H1 (cell line): ENCODE results near the gene ERC1. TPM values are rescaled to one million over a fixed set of nuclear protein-coding genes. Genes with fewer than 3 reads are reported as not detected.

Source experiments
- CTCF ChIA-PET: fragments of 300-600 bp; sonication (Branson Sonifier 250); formaldehyde crosslinking; loops from one replicate; lab custom pipeline; 2021; ENCODE audit not compliant: partially characterized antibody; lab: Charles Lee
- POLR2A ChIA-PET: fragments of 300-600 bp; sonication (Branson Sonifier 250); formaldehyde crosslinking; loops from one replicate; lab custom pipeline; 2021; ENCODE audit warnings: inconsistent platforms; ENCODE audit not compliant: partially characterized antibody; lab: Charles Lee
- DNase-seq, 2 experiments: peaks; one replicate each; pipeline versions ENCODE4 v3.0.0 to v3.0.0-alpha.2; 2010 to 2022; ENCODE audit warnings: low spot score in 2 of 2, low read depth in 1 of 2, mixed read lengths in 1 of 2
- FAIRE-seq: peaks from 2 replicates; lab custom pipeline; 2011; peaks lifted over from hg19 to GRCh38; lab: Jason Lieb, UNC
- H2AFZ ChIP-seq: 2 replicates; pipeline ENCODE4 v1.8.1; 2012; ENCODE audit warnings: low read length, inconsistent platforms
- H2AK5ac ChIP-seq: 2 replicates; pipeline ENCODE4 v1.6.1; 2013; ENCODE audit warnings: low read depth, low read length
- H2BK120ac ChIP-seq: replicated peaks from 2 replicates; pipeline ENCODE3; 2013; ENCODE audit warnings: low read depth, low read length, inconsistent platforms
- H2BK12ac ChIP-seq: 2 replicates; pipeline ENCODE4 v1.6.1; 2013; ENCODE audit warnings: low read depth, low read length
- H2BK15ac ChIP-seq: 2 replicates; pipeline ENCODE4 v1.6.1; 2013; ENCODE audit warnings: low read length
- H2BK20ac ChIP-seq: 2 replicates; pipeline ENCODE4 v1.6.1; 2013; ENCODE audit warnings: low read length
- H2BK5ac ChIP-seq: 2 replicates; pipeline ENCODE4 v1.6.1; 2013; ENCODE audit warnings: low read depth, low read length
- H3K14ac ChIP-seq: 2 replicates; pipeline ENCODE4 v1.6.1; 2013; ENCODE audit warnings: inconsistent platforms; ENCODE audit not compliant: insufficient read length
- H3K18ac ChIP-seq: 2 replicates; pipeline ENCODE4 v1.6.1; 2013; ENCODE audit warnings: low read length; ENCODE audit errors: extremely low read depth
- H3K23ac ChIP-seq: 2 replicates; pipeline ENCODE4 v1.6.1; 2013; ENCODE audit warnings: inconsistent platforms; ENCODE audit not compliant: insufficient read length
- H3K23me2 ChIP-seq: 2 replicates; pipeline ENCODE4 v1.6.1; 2013; ENCODE audit warnings: low read depth, low read length
- H3K27ac ChIP-seq: 2 replicates; pipeline ENCODE4 v1.6.1; 2011; ENCODE audit warnings: low read depth, low read length, inconsistent platforms
- H3K27me3 ChIP-seq, 4 experiments: replicated peaks in 1 of 4; 1 replicate in 1 of 4; 2 replicates in 3 of 4; pipeline versions ENCODE4 v1.6.1 to v1.8.1; 2011 to 2013; ENCODE audit warnings: low read length in 3 of 4, mild to moderate bottlenecking in 3 of 4, inconsistent platforms in 2 of 4, mixed read lengths in 2 of 4, moderate library complexity in 1 of 4; ENCODE audit not compliant: control insufficient read depth in 3 of 4, insufficient read depth in 3 of 4; ENCODE audit errors: extremely low read depth in 1 of 4
- H3K36me3 ChIP-seq, 4 experiments: 2 replicates each; pipeline versions ENCODE4 v1.6.1 to v1.8.1; 2011 to 2013; ENCODE audit warnings: mild to moderate bottlenecking in 4 of 4, low read length in 3 of 4, moderate library complexity in 2 of 4, control low read depth in 1 of 4, inconsistent platforms in 1 of 4; ENCODE audit not compliant: insufficient read depth in 4 of 4, control insufficient read depth in 2 of 4
- H3K4ac ChIP-seq: replicated peaks from 2 replicates; pipeline ENCODE3; 2013; ENCODE audit warnings: low read length, low read depth, mixed read lengths, inconsistent platforms; ENCODE audit not compliant: insufficient read length
- H3K4me1 ChIP-seq, 4 experiments: replicated peaks in 1 of 4; 1 replicate in 1 of 4; 2 replicates in 3 of 4; pipeline versions ENCODE4 v1.6.1 to v1.8.1; 2011 to 2013; ENCODE audit warnings: low read length in 3 of 4, inconsistent platforms in 2 of 4, mixed read lengths in 1 of 4; ENCODE audit not compliant: insufficient read depth in 4 of 4, control insufficient read depth in 3 of 4
- H3K4me2 ChIP-seq, 2 experiments: 2 replicates each; pipeline versions ENCODE4 v1.6.1 to v1.8.1; 2011 to 2013; ENCODE audit warnings: low read depth in 2 of 2, low read length in 2 of 2, control low read depth in 1 of 2, inconsistent platforms in 1 of 2, mild to moderate bottlenecking in 1 of 2; ENCODE audit not compliant: insufficient read depth in 1 of 2
- H3K4me3 ChIP-seq, 4 experiments: fragments of 200-600, 300-600 bp in 1 of 4; sonication (generic), shearing (Covaris generic), sonication (Bioruptor Twin) in 1 of 4; 2 replicates each; pipeline versions ENCODE4 v1.5.1 to v1.8.1; 2011 to 2016; ENCODE audit warnings: low read length in 4 of 4, low read depth in 3 of 4, control low read depth in 2 of 4, inconsistent platforms in 2 of 4, mild to moderate bottlenecking in 2 of 4, mixed read lengths in 1 of 4, moderate library complexity in 1 of 4; ENCODE audit not compliant: insufficient read depth in 2 of 4; ENCODE audit errors: extremely low read depth in 1 of 4
- H3K56ac ChIP-seq: replicated peaks from 2 replicates; pipeline ENCODE3; 2013; ENCODE audit warnings: low read depth, mild to moderate bottlenecking, mixed read lengths, low read length, inconsistent platforms; ENCODE audit not compliant: insufficient read length
- H3K79me1 ChIP-seq: 2 replicates; pipeline ENCODE4 v1.6.1; 2013; ENCODE audit warnings: low read depth, low read length, control low read depth
- H3K79me2 ChIP-seq, 2 experiments: 2 replicates each; pipeline versions ENCODE4 v1.6.1 to v1.8.1; 2012 to 2013; ENCODE audit warnings: low read length in 2 of 2, mild to moderate bottlenecking in 2 of 2, inconsistent platforms in 1 of 2; ENCODE audit not compliant: insufficient read depth in 2 of 2, control insufficient read depth in 1 of 2
- H3K9ac ChIP-seq, 4 experiments: replicated peaks in 1 of 4; 1 replicate in 1 of 4; 2 replicates in 3 of 4; pipeline versions ENCODE4 v1.6.1 to v1.8.1; 2011 to 2013; ENCODE audit warnings: low read depth in 3 of 4, low read length in 3 of 4, control low read depth in 2 of 4, mild to moderate bottlenecking in 2 of 4, moderate library complexity in 2 of 4, inconsistent platforms in 1 of 4; ENCODE audit errors: extremely low read depth in 1 of 4
- H3K9me3 ChIP-seq, 2 experiments: 2 replicates each; pipeline versions ENCODE4 v1.6.1 to v1.8.1; 2012 to 2013; ENCODE audit warnings: mild to moderate bottlenecking in 2 of 2, moderate library complexity in 2 of 2, control low read depth in 1 of 2, inconsistent platforms in 1 of 2, low read depth in 1 of 2, low read length in 1 of 2, mixed read lengths in 1 of 2; ENCODE audit not compliant: insufficient read depth in 2 of 2
- H4K20me1 ChIP-seq, 2 experiments: replicated peaks in 1 of 2; 2 replicates each; pipeline versions ENCODE3 to v1.8.1; 2011 to 2013; ENCODE audit warnings: inconsistent platforms in 2 of 2, low read length in 2 of 2, mild to moderate bottlenecking in 1 of 2; ENCODE audit not compliant: insufficient read depth in 2 of 2, control insufficient read depth in 1 of 2
- H4K5ac ChIP-seq: 2 replicates; pipeline ENCODE4 v1.6.1; 2013; ENCODE audit warnings: low read length, low read depth, mixed read lengths, inconsistent platforms; ENCODE audit not compliant: insufficient read length
- H4K8ac ChIP-seq: 2 replicates; pipeline ENCODE4 v1.8.0; 2013; ENCODE audit warnings: mild to moderate bottlenecking, moderate library complexity, low read length, inconsistent platforms; ENCODE audit not compliant: insufficient read depth; ENCODE audit errors: extremely low read depth
- H4K91ac ChIP-seq: replicated peaks from 2 replicates; pipeline ENCODE3; 2013; ENCODE audit warnings: low read length, mixed read lengths, inconsistent platforms; ENCODE audit not compliant: insufficient read length
- ASH2L ChIP-seq: fragments of 200-600, 300-600 bp; sonication (generic); IDR thresholded peaks from one replicate; pipeline ENCODE4 v1.7.1; 2017; ENCODE audit warnings: low read length
- CBX8 ChIP-seq: fragments of 300-800, 300-1000 bp; sonication (generic); IDR thresholded peaks from 2 replicates; pipeline ENCODE4 v1.7.1; 2016; ENCODE audit warnings: low read depth, low read length, borderline replicate concordance
- CTCF ChIP-seq, 3 experiments: IDR thresholded peaks; 1 replicate in 2 of 3; 2 replicates in 1 of 3; pipeline versions ENCODE4 v1.5.1 to v1.6.1; 2011; ENCODE audit warnings: low read length in 3 of 3, mild to moderate bottlenecking in 3 of 3, inconsistent platforms in 2 of 3, low read depth in 1 of 3, moderate library complexity in 1 of 3; ENCODE audit not compliant: insufficient read depth in 1 of 3; ENCODE audit errors: control extremely low read depth in 1 of 3
- EZH2 ChIP-seq: fragments of 200-600 bp; sonication (generic); IDR thresholded peaks from 2 replicates; pipeline ENCODE4 v1.7.1; 2012; ENCODE audit warnings: low read depth, mild to moderate bottlenecking, moderate library complexity, low read length, inconsistent platforms; ENCODE audit not compliant: severe bottlenecking
- RNF2 ChIP-seq: fragments of 200-900, 300-1000 bp; sonication (generic); IDR thresholded peaks from 2 replicates; pipeline ENCODE4 v1.7.1; 2016; ENCODE audit warnings: borderline replicate concordance, low read depth, mild to moderate bottlenecking, antibody characterized with exemption, low read length; ENCODE audit not compliant: poor library complexity, severe bottlenecking; ENCODE audit errors: missing control alignments
- USF2 ChIP-seq: IDR thresholded peaks from 2 replicates; pipeline ENCODE4 v1.6.1; 2011; ENCODE audit warnings: low read length, improper control_type of control experiment
- YY1 ChIP-seq: IDR thresholded peaks from 2 replicates; pipeline ENCODE4 v1.6.1; 2011; ENCODE audit warnings: low read depth, mild to moderate bottlenecking, low read length
- WGBS, 2 experiments: shearing (Covaris generic) in 1 of 2; methylation state at CpG; one replicate each; pipeline versions ENCODE4 v1.1.6 to v1.1.7; 2013 to 2015; ENCODE audit warnings: low lambda C conversion rate in 2 of 2, mixed read lengths in 2 of 2, inconsistent platforms in 1 of 2, low coverage in 1 of 2, missing lambda C conversion rate in 1 of 2; ENCODE audit not compliant: insufficient replicate concordance in 2 of 2, insufficient coverage in 1 of 2, insufficient read length in 1 of 2; ENCODE audit errors: extremely low coverage in 1 of 2, missing lambda C conversion rate in 1 of 2; 5-methylcytosine and 5-hydroxymethylcytosine counted together
- polyA plus RNA-seq, 7 experiments: library from polyadenylated mRNA; depleted of rRNA in 3 of 7; stranded (reverse) in 5 of 7; unstranded in 2 of 7; fragments of >200 nt in 5 of 7; fragments of 200-250 nt in 2 of 7; gene quantifications; 1 replicate in 5 of 7; 2 replicates in 1 of 7; 4 replicates in 1 of 7; pipeline versions ENCODE4 v1.2.1 to v1.2.3, GENCODE V29; 2011 to 2013; ENCODE audit warnings: missing spikeins in 2 of 7, mixed read lengths in 2 of 7
- total RNA-seq: library from RNA; stranded (reverse); fragmentation: NEBNext Ultra II Directional; extraction: Animal tissue kit (Norgen Biotek cat#: 25700); gene quantifications from 2 replicates; pipeline ENCODE4 v1.2.1, GENCODE V29; 2021

The ERC1 gene
- total and polyA plus RNA-seq, 2 of the 8 experiments (the other 6 are each of a cell fraction or from before 2014, with no cell fraction given), result 7.8 to 45.7 TPM

- CTCF ChIA-PET, result interaction anchor here (0.6 to 2.2 kb wide), 6 partner anchors 9 to 873 kb away, joined by 3 to 11 read pairs (median 3); no protein-coding TSS in a partner anchor
Measured at GRCh38 chr12:1424674-1425395, 433.8 kb downstream of the ERC1 start.

More at GRCh38 chr12:1424674-1425395, 433.8 kb downstream of the ERC1 start:
- no peak overlapping the region for H2BK15ac ChIP-seq
- H3K27ac ChIP-seq, result no peak overlapping the region
- H2BK5ac ChIP-seq, result no peak overlapping the region
- H3K9ac ChIP-seq, result no peak overlapping the region
- H3K4ac ChIP-seq, result no peak overlapping the region
- no peaks in the 10 kb centered on the region for H4K20me1 ChIP-seq
- no peak for DNase-seq
- WGBS, 2 experiments, result 89% methylated on average over 4 of the region's 4 CpGs; no CpG with 5 or more reads in 1 of the 2 experiments
- no peak overlapping the region for H3K23ac ChIP-seq
- H3K56ac ChIP-seq, result no peak overlapping the region
- H3K79me2 ChIP-seq, result no peaks in the 10 kb centered on the region
- H3K79me1 ChIP-seq, result no peaks in the 10 kb centered on the region
- H3K4me1 ChIP-seq, result no peaks in the 10 kb centered on the region
- no peak overlapping the region for H2BK20ac ChIP-seq
- H3K14ac ChIP-seq, result no peak overlapping the region
- no peak overlapping the region for H2AFZ ChIP-seq
- H3K27me3 ChIP-seq, result 0 out of 7 replicates have a peak, but pooled peaks cover 0 to 2% (median 1%) of the 10 kb centered on the region in 4 experiments
- POLR2A ChIA-PET, result no interaction called here
- H3K9me3 ChIP-seq, result peaks cover 7 to 16% of the 10 kb centered on the region in 2 experiments; a peak in 3 of 4 replicates
- no peak overlapping the region for H4K8ac ChIP-seq
- FAIRE-seq, result no peak
- H3K23me2 ChIP-seq, result no peaks in the 10 kb centered on the region
- TF ChIP-seq RNF2 (no peak), ASH2L (no peak), CTCF (IDR thresholded peaks at IDR 0.05; ENCODE audit: control extremely low read depth in 1 of 3, insufficient read depth in 1 of 3, low read depth in 1 of 3, low read length in 3 of 3) (no peak), EZH2 (no peak), USF2 (no peak), CBX8 (no peak), YY1 (no peak)
- TF ChIP-seq, all 59 proteins: peak for 0
- Histone ChIP-seq H2AK5ac (no peak overlapping the region), H4K5ac (no peak overlapping the region), H3K36me3 (peaks cover 0 to 4% (median 1%) of the 10 kb centered on the region in 4 experiments; a peak in 2 of 8 replicates), H2BK12ac (no peak overlapping the region), H3K4me3 (no peak overlapping the region), H3K18ac (no peak overlapping the region), H4K91ac (no peak overlapping the region), H3K4me2 (no peak overlapping the region), H2BK120ac (no peak overlapping the region)
